ENCODE data around the gene ADA.

- no peak for TF ChIP-seq EZH2phosphoT487 (IDR thresholded peaks at IDR 0.05; ENCODE audit: borderline replicate concordance, low read depth, low read length)
- TF ChIP-seq, protein P1, sequence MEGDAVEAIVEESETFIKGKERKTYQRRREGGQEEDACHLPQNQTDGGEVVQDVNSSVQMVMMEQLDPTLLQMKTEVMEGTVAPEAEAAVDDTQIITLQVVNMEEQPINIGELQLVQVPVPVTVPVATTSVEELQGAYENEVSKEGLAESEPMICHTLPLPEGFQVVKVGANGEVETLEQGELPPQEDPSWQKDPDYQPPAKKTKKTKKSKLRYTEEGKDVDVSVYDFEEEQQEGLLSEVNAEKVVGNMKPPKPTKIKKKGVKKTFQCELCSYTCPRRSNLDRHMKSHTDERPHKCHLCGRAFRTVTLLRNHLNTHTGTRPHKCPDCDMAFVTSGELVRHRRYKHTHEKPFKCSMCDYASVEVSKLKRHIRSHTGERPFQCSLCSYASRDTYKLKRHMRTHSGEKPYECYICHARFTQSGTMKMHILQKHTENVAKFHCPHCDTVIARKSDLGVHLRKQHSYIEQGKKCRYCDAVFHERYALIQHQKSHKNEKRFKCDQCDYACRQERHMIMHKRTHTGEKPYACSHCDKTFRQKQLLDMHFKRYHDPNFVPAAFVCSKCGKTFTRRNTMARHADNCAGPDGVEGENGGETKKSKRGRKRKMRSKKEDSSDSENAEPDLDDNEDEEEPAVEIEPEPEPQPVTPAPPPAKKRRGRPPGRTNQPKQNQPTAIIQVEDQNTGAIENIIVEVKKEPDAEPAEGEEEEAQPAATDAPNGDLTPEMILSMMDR (conservative IDR thresholded peaks at IDR 0.05; ENCODE audit: low read length): no peak
Measured at GRCh38 chr20:44660581-44660980, 9.1 kb upstream of the ADA start.

Measured in OCI-LY7 (cell line).